Subcutaneous adipose tissue (tissue), 4 donors: ENCODE measurements around the gene ADAP1. TPM values are rescaled to one million over a fixed set of nuclear protein-coding genes. Genes with fewer than 3 reads are reported as not detected.

Source experiments
- total RNA-seq, 4 donors: library from RNA; depleted of rRNA; stranded (reverse); fragments of >200 nt; gene quantifications; one replicate each; pipeline ENCODE4 v1.1.0, GENCODE V29; 2016
- TF ChIP-seq, protein P1 (sequence below): fragments of 450-650 bp; IDR thresholded peaks from one replicate; pipeline ENCODE4 v1.5.1; 2016; ENCODE audit warnings: low read depth, mild to moderate bottlenecking, control low read depth, antibody characterized with exemption, moderate library complexity

The ADAP1 gene
- total RNA-seq, 4 donors from 2014 or later: 8.9 to 12.4 (median 10.2) TPM

- TF ChIP-seq, protein P1, sequence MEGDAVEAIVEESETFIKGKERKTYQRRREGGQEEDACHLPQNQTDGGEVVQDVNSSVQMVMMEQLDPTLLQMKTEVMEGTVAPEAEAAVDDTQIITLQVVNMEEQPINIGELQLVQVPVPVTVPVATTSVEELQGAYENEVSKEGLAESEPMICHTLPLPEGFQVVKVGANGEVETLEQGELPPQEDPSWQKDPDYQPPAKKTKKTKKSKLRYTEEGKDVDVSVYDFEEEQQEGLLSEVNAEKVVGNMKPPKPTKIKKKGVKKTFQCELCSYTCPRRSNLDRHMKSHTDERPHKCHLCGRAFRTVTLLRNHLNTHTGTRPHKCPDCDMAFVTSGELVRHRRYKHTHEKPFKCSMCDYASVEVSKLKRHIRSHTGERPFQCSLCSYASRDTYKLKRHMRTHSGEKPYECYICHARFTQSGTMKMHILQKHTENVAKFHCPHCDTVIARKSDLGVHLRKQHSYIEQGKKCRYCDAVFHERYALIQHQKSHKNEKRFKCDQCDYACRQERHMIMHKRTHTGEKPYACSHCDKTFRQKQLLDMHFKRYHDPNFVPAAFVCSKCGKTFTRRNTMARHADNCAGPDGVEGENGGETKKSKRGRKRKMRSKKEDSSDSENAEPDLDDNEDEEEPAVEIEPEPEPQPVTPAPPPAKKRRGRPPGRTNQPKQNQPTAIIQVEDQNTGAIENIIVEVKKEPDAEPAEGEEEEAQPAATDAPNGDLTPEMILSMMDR: no peak
Measured at GRCh38 chr7:984361-985126, 30.1 kb upstream of the ADAP1 start.

DNA sequence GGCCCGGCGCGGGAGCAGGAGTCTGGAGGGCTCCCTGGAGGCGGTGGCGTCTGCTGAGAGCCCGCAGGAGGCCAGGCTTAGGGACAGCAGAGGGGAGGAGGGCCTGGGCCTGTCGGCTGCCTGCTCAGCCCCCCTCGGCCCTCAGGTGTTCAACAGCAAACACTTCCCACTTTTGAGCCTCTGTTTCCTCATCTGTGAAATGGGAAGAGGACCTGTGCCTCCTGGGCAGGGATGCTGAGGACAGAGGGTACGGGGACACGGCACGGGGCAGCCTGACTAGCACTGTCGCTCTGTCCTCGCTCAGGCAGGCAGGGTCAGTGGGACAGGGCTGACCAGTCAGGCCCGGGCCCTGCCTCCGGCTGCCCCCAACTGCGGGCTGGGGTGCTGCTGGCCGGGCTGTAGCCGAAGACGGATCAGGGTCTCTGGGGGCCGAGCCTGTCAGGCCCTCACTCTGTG is 29.2 kb upstream of the ADAP1 start:
- TF ChIP-seq, protein P1: no peak

- TF ChIP-seq, protein P1: no peak
Measured at GRCh38 chr7:983004-983615, 28.6 kb upstream of the ADAP1 start, which contains the start of gene CYP2W1. Gene CYP2W1 (plus strand): TSS chr7:983181. CDS start chr7:983212, 31 bp downstream.

- TF ChIP-seq, protein P1: no peak
Measured at GRCh38 chr7:982511-983003, 28.1 kb upstream of the ADAP1 start.

DNA sequence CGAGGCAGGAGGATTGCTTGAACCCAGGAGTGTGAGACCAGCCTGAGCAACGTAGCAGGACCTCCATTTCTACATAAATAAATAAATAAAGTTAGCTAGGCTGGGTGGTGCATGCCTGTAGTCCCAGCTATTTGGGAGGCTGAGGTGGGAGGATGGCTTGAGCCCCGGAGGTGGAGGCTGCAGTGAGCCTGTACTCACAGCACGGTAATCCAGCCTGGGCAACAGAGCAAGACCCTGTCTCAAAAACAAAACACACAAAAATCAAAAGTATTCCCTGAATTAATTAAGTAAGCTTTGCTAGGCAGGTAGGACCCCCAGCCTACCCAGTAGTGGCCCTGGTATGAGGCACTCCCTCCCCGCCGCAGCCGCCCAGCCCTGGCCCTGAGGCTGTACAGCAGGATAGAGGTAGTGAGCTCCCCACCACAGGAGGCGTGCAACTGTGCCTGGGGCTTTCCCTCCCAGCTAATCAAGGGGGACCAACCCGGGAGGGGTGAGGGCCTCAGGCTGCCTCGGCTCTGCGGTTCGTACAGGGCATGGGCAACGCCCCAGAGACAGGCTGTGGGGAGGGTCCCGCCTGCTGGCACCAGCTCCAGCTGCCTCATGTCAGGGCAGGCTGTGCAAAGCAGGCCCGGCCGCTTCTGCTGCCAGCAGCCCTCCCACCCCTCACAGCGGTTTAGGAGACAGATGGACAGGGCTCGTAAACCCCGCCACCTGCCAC is 27.5 kb upstream of the ADAP1 start:
- TF ChIP-seq, protein P1: no peak

DNA sequence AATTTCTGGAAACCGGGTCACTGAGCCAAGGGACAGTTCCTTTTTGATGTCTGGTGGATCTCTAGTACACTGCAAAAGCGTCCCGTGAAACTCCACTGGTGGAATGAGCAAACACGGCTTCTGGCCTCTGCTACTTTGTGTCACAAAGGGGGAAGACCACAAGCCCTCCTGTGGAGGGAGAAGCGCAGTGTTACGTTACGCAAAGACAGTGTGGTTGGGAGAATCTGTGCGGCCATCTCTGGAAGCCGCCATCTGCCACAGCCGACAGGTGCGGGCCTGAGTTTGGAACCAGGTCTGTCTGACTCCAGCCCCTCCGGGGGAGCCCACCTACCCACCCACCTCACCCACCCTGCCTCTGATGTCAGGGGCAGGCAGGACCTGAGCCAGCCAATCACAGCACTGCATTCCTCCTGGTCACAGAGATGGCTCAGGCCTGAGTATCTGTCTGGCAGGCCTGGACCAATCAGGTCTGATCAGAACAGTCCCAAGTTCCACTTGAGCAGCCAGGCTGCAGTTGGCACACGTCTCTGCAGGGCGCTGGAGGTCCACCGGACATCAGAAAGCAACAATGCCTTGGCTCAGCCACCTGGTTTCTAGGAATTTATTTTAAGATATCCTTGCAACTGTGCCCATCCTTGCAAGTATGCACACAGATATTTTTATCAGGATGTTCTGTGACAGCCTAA is 25.5 kb upstream of the ADAP1 start:
- TF ChIP-seq, protein P1: no peak
